Aorta (tissue), 5 donors: ENCODE results near the gene POC5. TPM values are rescaled to one million over a fixed set of nuclear protein-coding genes. Genes with fewer than 3 reads are reported as not detected.

Experiments
- ATAC-seq: fragments of 200-7000 bp; cut with Tn5 transposase; one replicate; pipeline ENCODE4 v1.9.1; 2022; ENCODE audit warnings: moderate library complexity; ENCODE audit not compliant: low FRiP score
- DNase-seq, 2 donors: peaks; one replicate each; pipeline ENCODE4 v3.0.0-alpha.2; 2020
- H3K27ac ChIP-seq, 2 donors: one replicate each; pipeline ENCODE4 v1.5.1; 2013; ENCODE audit warnings: low read length in 2 of 2, mild to moderate bottlenecking in 2 of 2, moderate library complexity in 2 of 2, control low read depth in 1 of 2, inconsistent platforms in 1 of 2, low read depth in 1 of 2
- H3K27me3 ChIP-seq, 2 donors: one replicate each; pipeline ENCODE4 v1.6.1; 2013; ENCODE audit warnings: control low read depth in 1 of 2, low read length in 1 of 2, mild to moderate bottlenecking in 1 of 2, moderate library complexity in 1 of 2; ENCODE audit not compliant: insufficient read depth in 2 of 2, control insufficient read depth in 1 of 2
- H3K36me3 ChIP-seq, 2 donors: one replicate each; pipeline ENCODE4 v1.6.1; 2013; ENCODE audit warnings: control low read depth in 1 of 2, low read length in 1 of 2, mild to moderate bottlenecking in 1 of 2; ENCODE audit not compliant: insufficient read depth in 2 of 2, control insufficient read depth in 1 of 2
- H3K4me1 ChIP-seq, 2 donors: one replicate each; pipeline ENCODE4 v1.6.1; 2013; ENCODE audit warnings: low read length in 2 of 2, control low read depth in 1 of 2, mild to moderate bottlenecking in 1 of 2, moderate library complexity in 1 of 2; ENCODE audit not compliant: insufficient read depth in 2 of 2, control insufficient read depth in 1 of 2
- H3K4me3 ChIP-seq, 2 donors: one replicate each; pipeline ENCODE4 v1.5.1; 2013; ENCODE audit warnings: low read length in 2 of 2, control low read depth in 1 of 2, mild to moderate bottlenecking in 1 of 2
- H3K9me3 ChIP-seq: one replicate; pipeline ENCODE4 v1.6.1; 2013; ENCODE audit warnings: mild to moderate bottlenecking, low read length; ENCODE audit not compliant: control insufficient read depth
- WGBS, 2 donors: extraction: QIAGEN DNeasy Blood & Tissue Kit; methylation state at CpG; one replicate each; pipeline ENCODE4 v1.1.7; 2013; 5-methylcytosine and 5-hydroxymethylcytosine counted together
- intact Hi-C, 2 donors: fragments of 100-400 bp; cut with DNase I; formaldehyde crosslinking; loops; one replicate each; pipeline versions ENCODE4 v1.14.2 to v1.15.0; 2022
- polyA plus RNA-seq, 2 donors: library from polyadenylated mRNA; stranded (reverse); fragments of 200-250 nt; gene quantifications; one replicate each; pipeline ENCODE4 v1.2.3, GENCODE V29; 2013
- total RNA-seq, 2 donors: library from RNA; stranded (reverse); fragmentation: NEBNext Ultra II Directional; extraction: Animal tissue kit (Norgen Biotek cat#: 25700); gene quantifications; one replicate each; pipeline ENCODE4 v1.2.1, GENCODE V29; 2021
- donor health status: healthy with polysubstance abuse.
- donor health status: Bipolar disorder and iron deficiency.
- donor health status: DM: no; HTN: no; CAD: no.
- donor health status: DM: no; HTN: no; CAD: no.
- donor health status: DM: yes; HTN: yes; CAD: no.

Gene POC5
- total and polyA plus RNA-seq, 4 donors = 6.1 to 11.8 (median 8.0) TPM

DNA sequence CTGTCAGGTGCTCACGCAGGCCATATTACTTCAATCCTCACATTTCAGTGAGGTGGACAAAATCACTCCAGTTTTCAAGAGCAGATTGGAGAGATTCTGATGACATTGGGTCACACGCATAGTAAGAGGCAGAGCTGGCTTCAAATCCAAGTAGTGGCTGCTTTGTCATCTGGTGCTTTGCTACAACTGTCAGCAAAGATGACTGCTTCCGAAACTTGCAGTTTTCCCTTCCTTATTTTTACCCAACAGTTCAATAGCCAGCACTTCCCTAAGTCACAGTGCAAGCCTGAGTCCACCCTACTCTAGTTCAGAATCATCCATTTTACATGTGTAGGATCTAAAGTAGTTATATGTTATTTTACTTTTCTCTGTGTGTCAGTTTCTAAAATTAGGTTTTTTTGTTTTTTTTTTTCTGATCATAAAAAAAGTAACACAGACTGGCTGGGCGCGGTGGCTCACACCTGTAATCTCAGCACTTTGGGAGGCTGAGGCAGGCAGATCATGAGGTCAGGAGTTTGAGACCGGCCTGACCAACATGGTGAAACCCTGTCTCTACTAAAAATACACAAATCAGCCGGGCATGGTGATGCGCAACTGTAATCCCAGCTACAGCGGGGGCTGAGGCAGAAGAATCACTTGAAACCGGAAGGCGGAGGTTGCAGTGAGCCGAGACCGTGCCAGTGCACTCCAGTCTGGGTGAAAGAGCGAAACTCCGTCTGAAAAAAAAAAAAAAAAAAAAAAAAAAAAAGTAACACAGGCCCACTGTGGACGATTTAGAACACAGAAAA is 56.4 kb downstream of the POC5 start:
- DNase-seq (no peak), ATAC-seq (no peak)
- Histone ChIP-seq H3K9me3 (no peaks in the 10 kb centered on the region), H3K36me3 (no peaks in the 10 kb centered on the region), H3K27me3 (no peaks in the 10 kb centered on the region), H3K4me1 (no peaks in the 10 kb centered on the region), H3K27ac (no peak overlapping the region), H3K4me3 (no peak overlapping the region)
- intact Hi-C loops = no loop called here
- whole genome bisulfite sequencing, 2 donors = 85% methylated on average over 16 of the region's 16 CpGs

DNA sequence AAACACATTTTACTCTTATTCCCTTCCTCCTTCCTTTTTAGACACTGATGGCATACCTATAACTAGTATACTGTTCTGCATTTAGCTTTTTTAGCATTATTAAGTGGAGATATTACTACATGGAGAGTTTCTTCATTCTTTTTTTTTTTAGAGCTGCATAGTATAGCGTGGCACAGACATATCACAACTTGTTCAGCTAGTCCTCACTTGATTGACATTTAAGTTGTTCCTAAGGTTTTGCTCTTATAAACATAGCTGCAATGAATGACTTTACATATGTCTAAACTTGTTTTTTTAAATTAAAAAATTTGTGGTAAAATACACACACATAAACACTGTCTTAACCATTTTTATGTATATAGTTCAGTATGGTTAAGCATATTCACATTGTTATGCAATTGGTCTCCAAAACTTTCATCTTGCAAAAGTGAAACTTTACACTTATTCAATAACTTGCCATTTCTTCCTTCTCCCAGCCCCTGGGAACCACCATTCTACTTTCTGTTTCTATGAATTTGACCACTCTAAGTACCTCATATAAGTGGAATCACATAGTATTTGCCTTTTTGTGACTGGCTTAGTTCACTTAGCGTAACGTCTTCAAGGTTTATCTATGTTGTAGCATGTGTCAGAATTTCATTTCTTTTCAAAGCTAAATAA is 57.3 kb downstream of the POC5 start:
- DNase-seq (no peak), ATAC-seq (no peak)
- 93% methylated on average over 3 of the region's 3 CpGs for WGBS, 2 donors
- intact Hi-C loops = no loop called here
- Histone ChIP-seq H3K27me3 (no peaks in the 10 kb centered on the region), H3K4me3 (no peak overlapping the region), H3K27ac (no peak overlapping the region), H3K9me3 (no peaks in the 10 kb centered on the region), H3K36me3 (no peaks in the 10 kb centered on the region), H3K4me1 (no peaks in the 10 kb centered on the region)

DNA sequence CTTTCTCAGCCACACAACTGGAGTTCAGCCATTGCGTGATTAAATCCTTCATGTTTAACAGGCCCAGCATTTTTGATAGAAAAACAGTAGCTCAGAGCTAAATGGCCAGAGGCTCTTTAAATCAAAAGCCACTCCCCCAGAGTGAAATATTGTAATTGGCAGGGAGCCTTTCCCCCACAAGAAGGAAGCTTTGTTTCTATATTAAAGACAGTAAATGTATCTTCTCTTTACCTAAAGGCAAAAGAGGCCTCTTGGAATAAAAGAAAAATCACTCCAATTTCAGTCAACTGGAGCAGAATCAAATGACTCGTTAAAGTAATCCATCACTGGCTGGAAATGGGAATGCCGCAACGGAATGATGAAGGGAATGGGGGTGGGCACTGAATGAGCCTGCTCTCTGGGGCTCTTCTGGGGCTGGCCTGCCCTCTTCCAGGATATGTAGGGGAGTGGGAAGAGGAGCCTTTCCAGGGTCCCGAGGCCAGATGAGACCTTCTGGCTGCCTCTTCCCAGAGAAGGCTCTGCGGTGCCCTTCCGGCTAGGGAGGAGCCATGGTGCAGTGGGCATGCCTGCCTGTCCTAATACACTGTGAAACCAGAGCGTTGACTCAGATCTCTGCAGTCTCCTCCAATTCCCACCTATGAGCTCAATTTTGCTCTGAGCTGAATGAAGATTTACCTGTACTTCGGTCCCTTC is 60.8 kb downstream of the POC5 start:
- Histone ChIP-seq H3K36me3 (no peaks in the 10 kb centered on the region), H3K9me3 (no peaks in the 10 kb centered on the region), H3K4me1 (no peaks in the 10 kb centered on the region), H3K4me3 (peak overlapping the region; percentile 53 to 96), H3K27me3 (no peaks in the 10 kb centered on the region), H3K27ac (peak overlapping the region in 1 of 2 donors; percentile 73)
- DNase-seq = peak in 1 of 2 donors; percentile 78
- peak; percentile 76 for ATAC-seq
- intact Hi-C loops = no loop called here
- 8 to 9% methylated on average over 9 of the region's 9 CpGs for WGBS, 2 donors

- Histone ChIP-seq H3K27ac (no peak overlapping the region), H3K4me1 (no peaks in the 10 kb centered on the region), H3K9me3 (no peaks in the 10 kb centered on the region), H3K4me3 (no peak overlapping the region), H3K36me3 (no peaks in the 10 kb centered on the region), H3K27me3 (no peaks in the 10 kb centered on the region)
- intact Hi-C loops = no loop called here
- 86 to 87% methylated on average over 19 of the region's 19 CpGs for WGBS, 2 donors
- DNase-seq = no peak
- no peak for ATAC-seq
These were observed 62.4 kb downstream of the POC5 start for GRCh38 chr5:75654693-75655295.

DNA sequence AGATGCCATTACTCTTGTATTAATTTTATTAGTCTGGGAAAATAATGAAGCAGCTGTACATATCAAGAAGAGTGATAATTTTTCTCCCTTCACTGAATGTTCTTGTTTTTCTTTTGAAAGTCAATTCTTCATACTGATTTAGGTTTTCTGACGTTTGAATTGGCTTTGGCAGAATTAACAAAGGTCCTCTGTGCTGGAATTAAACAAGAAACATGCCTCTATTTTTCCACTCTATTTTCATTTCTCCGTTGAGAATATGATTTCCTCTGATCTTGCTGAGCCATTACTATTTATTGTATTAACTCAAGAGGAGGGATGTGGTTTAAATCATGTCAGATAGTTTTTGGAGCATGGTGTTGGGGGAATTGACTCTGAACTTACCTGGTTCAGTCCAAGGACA is 63.7 kb downstream of the POC5 start:
- DNase-seq (no peak), ATAC-seq (no peak)
- Histone ChIP-seq H3K27ac (no peak overlapping the region), H3K27me3 (no peaks in the 10 kb centered on the region), H3K36me3 (no peaks in the 10 kb centered on the region), H3K4me3 (no peak overlapping the region), H3K4me1 (no peaks in the 10 kb centered on the region), H3K9me3 (no peaks in the 10 kb centered on the region)
- 0 to 4% methylated on average over 2 of the region's 2 CpGs for WGBS, 2 donors
- intact Hi-C loops = no loop called here

- intact Hi-C loops = no loop called here
- no peak for DNase-seq
- no peaks in the 10 kb centered on the region for H3K9me3 ChIP-seq
- H3K36me3 ChIP-seq = no peaks in the 10 kb centered on the region
- H3K4me3 ChIP-seq = no peak overlapping the region
- no peak for ATAC-seq
- H3K27ac ChIP-seq = no peak overlapping the region
- no peaks in the 10 kb centered on the region for H3K27me3 ChIP-seq
- H3K4me1 ChIP-seq = no peaks in the 10 kb centered on the region
- 92 to 96% methylated on average over 4 of the region's 4 CpGs for WGBS, 2 donors
These were observed 65.5 kb downstream of the POC5 start for GRCh38 chr5:75651575-75652238.

DNA sequence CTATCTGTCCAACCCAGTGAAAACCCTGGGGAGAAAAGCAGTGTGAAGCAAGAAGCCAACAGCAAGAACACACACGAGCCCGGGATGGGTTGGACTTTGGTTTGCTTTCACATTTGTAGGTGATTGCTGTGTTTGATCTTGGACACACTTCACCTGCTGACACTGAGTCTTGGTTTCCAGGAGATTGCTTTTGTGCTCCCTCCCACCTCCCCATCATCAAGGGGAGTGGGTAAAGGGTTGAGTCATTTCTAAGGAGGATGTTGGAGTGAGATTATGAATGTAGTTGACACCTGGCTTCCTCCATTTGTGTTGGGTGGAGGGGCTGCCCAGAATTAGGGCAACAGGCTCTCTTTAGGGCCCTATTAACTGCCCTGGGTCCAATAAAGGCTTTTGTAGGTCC is 68.5 kb downstream of the POC5 start:
- intact Hi-C loops = no loop called here
- H3K27ac ChIP-seq = no peak overlapping the region
- no peaks in the 10 kb centered on the region for H3K9me3 ChIP-seq
- no peak overlapping the region for H3K4me3 ChIP-seq
- no peak for DNase-seq
- 89% methylated on average over 2 of the region's 2 CpGs for WGBS, 2 donors
- ATAC-seq = no peak
- no peaks in the 10 kb centered on the region for H3K27me3 ChIP-seq
- H3K4me1 ChIP-seq = no peaks in the 10 kb centered on the region
- no peaks in the 10 kb centered on the region for H3K36me3 ChIP-seq

DNA sequence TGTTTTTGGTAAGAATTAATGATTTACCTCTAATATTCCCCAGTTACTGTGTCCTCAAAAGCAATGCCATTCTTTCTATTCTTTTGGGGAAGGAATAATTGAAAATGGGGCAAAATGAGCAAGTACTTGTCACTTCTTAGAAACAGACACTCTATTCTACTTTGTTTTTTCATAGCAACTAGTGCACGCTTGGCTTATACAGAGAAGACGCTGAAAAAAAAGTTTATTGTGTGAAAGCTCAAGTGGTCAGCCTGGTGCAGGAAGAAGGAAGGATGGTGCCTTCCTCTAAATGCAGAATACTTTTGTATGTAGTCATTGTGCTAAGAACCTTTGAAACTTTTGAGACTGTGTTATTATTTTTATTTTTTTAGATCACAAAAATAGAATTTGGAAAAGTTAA is 76.4 kb downstream of the POC5 start:
- no peaks in the 10 kb centered on the region for H3K36me3 ChIP-seq
- no peak for DNase-seq
- no peaks in the 10 kb centered on the region for H3K4me1 ChIP-seq
- H3K27me3 ChIP-seq = no peaks in the 10 kb centered on the region
- H3K9me3 ChIP-seq = no peaks in the 10 kb centered on the region
- no peak overlapping the region for H3K4me3 ChIP-seq
- no peak for ATAC-seq
- WGBS, 2 donors = 30 to 57% methylated on average over 2 of the region's 2 CpGs
- H3K27ac ChIP-seq = no peak overlapping the region
- intact Hi-C loops = no loop called here
